GM12878 (cell line): ENCODE data around the gene RPS19BP1. TPM values are rescaled to one million over a fixed set of nuclear protein-coding genes. Genes with fewer than 3 reads are reported as not detected.

Source experiments
- CTCF ChIP-seq, 3 experiments: IDR thresholded peaks in 2 of 3; conservative IDR thresholded peaks in 1 of 3; 2 replicates each; pipeline ENCODE4 v1.5.1; 2011; ENCODE audit warnings: low read depth in 3 of 3, low read length in 3 of 3, mild to moderate bottlenecking in 3 of 3, control low read depth in 2 of 3, moderate library complexity in 2 of 3, inconsistent platforms in 1 of 3, mixed read lengths in 1 of 3; ENCODE audit not compliant: control insufficient read depth in 2 of 3, insufficient read depth in 1 of 3; ENCODE audit errors: extremely low read depth in 1 of 3
- DPF2 ChIP-seq: fragments of 450-650 bp; IDR thresholded peaks from 2 replicates; pipeline ENCODE4 v1.6.1; 2017; ENCODE audit warnings: mild to moderate bottlenecking
- EZH2 ChIP-seq: IDR thresholded peaks from 2 replicates; pipeline ENCODE4 v1.6.1; 2012; ENCODE audit warnings: low read depth, mild to moderate bottlenecking, control low read depth, inconsistent platforms, low read length, borderline replicate concordance; ENCODE audit not compliant: control insufficient read depth
- IRF3 ChIP-seq: fragments of 450-650 bp; IDR thresholded peaks from 2 replicates; pipeline ENCODE4 v1.6.1; 2014; ENCODE audit warnings: mild to moderate bottlenecking
- KAT2A ChIP-seq: conservative IDR thresholded peaks from 2 replicates; pipeline ENCODE4 v1.6.1; 2011; ENCODE audit warnings: low read depth, low read length; ENCODE audit not compliant: control insufficient read depth
- MAX ChIP-seq: IDR thresholded peaks from 2 replicates; pipeline ENCODE4 v1.6.1; 2012; ENCODE audit warnings: low read depth, low read length, improper control_type of control experiment
- PAX5 ChIP-seq: IDR thresholded peaks from 2 replicates; pipeline ENCODE4 v1.6.1; 2011; ENCODE audit warnings: low read depth, low read length, borderline replicate concordance
- RAD21 ChIP-seq: IDR thresholded peaks from 2 replicates; pipeline ENCODE4 v1.6.1; 2011; ENCODE audit warnings: mild to moderate bottlenecking, low read depth, low read length, moderate library complexity; ENCODE audit not compliant: insufficient read depth
- RELA ChIP-seq: fragments of 450-650 bp; IDR thresholded peaks from 2 replicates; pipeline ENCODE4 v1.8.0; 2014; ENCODE audit warnings: borderline replicate concordance; ENCODE audit not compliant: partially characterized antibody
- SIX5 ChIP-seq: IDR thresholded peaks from 2 replicates; pipeline ENCODE4 v1.6.1; 2011; ENCODE audit warnings: mild to moderate bottlenecking, low read depth, low read length, moderate library complexity; ENCODE audit not compliant: severe bottlenecking
- SMARCA5 ChIP-seq: fragments of 450-650 bp; IDR thresholded peaks from 2 replicates; pipeline ENCODE4 v1.6.1; 2017; ENCODE audit warnings: mild to moderate bottlenecking
- TAF1 ChIP-seq: IDR thresholded peaks from 2 replicates; pipeline ENCODE4 v1.6.1; 2011; ENCODE audit warnings: mild to moderate bottlenecking, low read depth, low read length, borderline replicate concordance
- ZNF207 ChIP-seq: fragments of 450-650 bp; IDR thresholded peaks from 2 replicates; pipeline ENCODE4 v1.6.1; 2014; ENCODE audit warnings: antibody characterized with exemption, mild to moderate bottlenecking, borderline replicate concordance
- polyA plus RNA-seq, 11 experiments: library from polyadenylated mRNA; depleted of rRNA in 4 of 11; unstranded in 6 of 11; stranded (reverse) in 5 of 11; fragments of >200 nt; fragmentation: Nextera tagmentation in 4 of 11; fragmentation: Illumina TruSeq in 1 of 11; extraction: Ambion mirVana in 4 of 11; extraction: Trizol in 1 of 11; gene quantifications; 1 replicate in 1 of 11; 2 replicates in 10 of 11; pipeline versions ENCODE4 v1.2.1 to v1.2.3, GENCODE V29; 2011 to 2016; ENCODE audit warnings: inconsistent platforms in 2 of 11, missing spikeins in 2 of 11, low read depth in 1 of 11
- total RNA-seq, 4 experiments: library from RNA; depleted of rRNA in 3 of 4; stranded (reverse); fragments of >200 nt in 3 of 4; fragmentation: Illumina TruSeq in 1 of 4; extraction: Trizol in 1 of 4; gene quantifications; 2 replicates each; pipeline versions ENCODE4 v1.2.1 to v1.2.3, GENCODE V29; 2013 to 2021
- TF ChIP-seq, protein P1 (sequence below): IDR thresholded peaks from 2 replicates; pipeline ENCODE4 v1.6.1; 2012; ENCODE audit warnings: improper control_type of control experiment, low read depth, low read length; ENCODE audit not compliant: insufficient replicate concordance
- TF ChIP-seq, protein P2 (sequence below): fragments of 450-650 bp; IDR thresholded peaks from 2 replicates; pipeline ENCODE4 v1.6.1; 2016; ENCODE audit warnings: mild to moderate bottlenecking, moderate library complexity, borderline replicate concordance

Gene RPS19BP1
- total and polyA plus RNA-seq, 10 of the 15 experiments (the other 5 are each of a cell fraction or from before 2014, with no cell fraction given), result 2.7 to 206 (median 78.6) TPM

- TF ChIP-seq CTCF (IDR thresholded peaks at IDR 0.05 in 2 of 3, conservative IDR thresholded peaks at IDR 0.05 in 1 of 3; ENCODE audit: control insufficient read depth in 2 of 3, extremely low read depth in 1 of 3, insufficient read depth in 1 of 3, low read depth in 3 of 3, low read length in 3 of 3) (no peak), TAF1 (0 out of 2 replicates have a peak, but pooled peaks have one; percentile 39), EZH2 (no peak), MAX (no peak), IRF3 (no peak), DPF2 (0 out of 2 replicates have a peak, but pooled peaks have one; percentile 29), SIX5 (no peak), PAX5 (peak; percentile 75; the same call in 1 of the 2 replicates), ZNF207 (no peak), RAD21 (no peak), KAT2A (no peak), RELA (no peak), SMARCA5 (no peak)
- TF ChIP-seq, protein P1, sequence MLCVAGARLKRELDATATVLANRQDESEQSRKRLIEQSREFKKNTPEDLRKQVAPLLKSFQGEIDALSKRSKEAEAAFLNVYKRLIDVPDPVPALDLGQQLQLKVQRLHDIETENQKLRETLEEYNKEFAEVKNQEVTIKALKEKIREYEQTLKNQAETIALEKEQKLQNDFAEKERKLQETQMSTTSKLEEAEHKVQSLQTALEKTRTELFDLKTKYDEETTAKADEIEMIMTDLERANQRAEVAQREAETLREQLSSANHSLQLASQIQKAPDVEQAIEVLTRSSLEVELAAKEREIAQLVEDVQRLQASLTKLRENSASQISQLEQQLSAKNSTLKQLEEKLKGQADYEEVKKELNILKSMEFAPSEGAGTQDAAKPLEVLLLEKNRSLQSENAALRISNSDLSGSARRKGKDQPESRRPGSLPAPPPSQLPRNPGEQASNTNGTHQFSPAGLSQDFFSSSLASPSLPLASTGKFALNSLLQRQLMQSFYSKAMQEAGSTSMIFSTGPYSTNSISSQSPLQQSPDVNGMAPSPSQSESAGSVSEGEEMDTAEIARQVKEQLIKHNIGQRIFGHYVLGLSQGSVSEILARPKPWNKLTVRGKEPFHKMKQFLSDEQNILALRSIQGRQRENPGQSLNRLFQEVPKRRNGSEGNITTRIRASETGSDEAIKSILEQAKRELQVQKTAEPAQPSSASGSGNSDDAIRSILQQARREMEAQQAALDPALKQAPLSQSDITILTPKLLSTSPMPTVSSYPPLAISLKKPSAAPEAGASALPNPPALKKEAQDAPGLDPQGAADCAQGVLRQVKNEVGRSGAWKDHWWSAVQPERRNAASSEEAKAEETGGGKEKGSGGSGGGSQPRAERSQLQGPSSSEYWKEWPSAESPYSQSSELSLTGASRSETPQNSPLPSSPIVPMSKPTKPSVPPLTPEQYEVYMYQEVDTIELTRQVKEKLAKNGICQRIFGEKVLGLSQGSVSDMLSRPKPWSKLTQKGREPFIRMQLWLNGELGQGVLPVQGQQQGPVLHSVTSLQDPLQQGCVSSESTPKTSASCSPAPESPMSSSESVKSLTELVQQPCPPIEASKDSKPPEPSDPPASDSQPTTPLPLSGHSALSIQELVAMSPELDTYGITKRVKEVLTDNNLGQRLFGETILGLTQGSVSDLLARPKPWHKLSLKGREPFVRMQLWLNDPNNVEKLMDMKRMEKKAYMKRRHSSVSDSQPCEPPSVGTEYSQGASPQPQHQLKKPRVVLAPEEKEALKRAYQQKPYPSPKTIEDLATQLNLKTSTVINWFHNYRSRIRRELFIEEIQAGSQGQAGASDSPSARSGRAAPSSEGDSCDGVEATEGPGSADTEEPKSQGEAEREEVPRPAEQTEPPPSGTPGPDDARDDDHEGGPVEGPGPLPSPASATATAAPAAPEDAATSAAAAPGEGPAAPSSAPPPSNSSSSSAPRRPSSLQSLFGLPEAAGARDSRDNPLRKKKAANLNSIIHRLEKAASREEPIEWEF, result no peak
- TF ChIP-seq, protein P2, sequence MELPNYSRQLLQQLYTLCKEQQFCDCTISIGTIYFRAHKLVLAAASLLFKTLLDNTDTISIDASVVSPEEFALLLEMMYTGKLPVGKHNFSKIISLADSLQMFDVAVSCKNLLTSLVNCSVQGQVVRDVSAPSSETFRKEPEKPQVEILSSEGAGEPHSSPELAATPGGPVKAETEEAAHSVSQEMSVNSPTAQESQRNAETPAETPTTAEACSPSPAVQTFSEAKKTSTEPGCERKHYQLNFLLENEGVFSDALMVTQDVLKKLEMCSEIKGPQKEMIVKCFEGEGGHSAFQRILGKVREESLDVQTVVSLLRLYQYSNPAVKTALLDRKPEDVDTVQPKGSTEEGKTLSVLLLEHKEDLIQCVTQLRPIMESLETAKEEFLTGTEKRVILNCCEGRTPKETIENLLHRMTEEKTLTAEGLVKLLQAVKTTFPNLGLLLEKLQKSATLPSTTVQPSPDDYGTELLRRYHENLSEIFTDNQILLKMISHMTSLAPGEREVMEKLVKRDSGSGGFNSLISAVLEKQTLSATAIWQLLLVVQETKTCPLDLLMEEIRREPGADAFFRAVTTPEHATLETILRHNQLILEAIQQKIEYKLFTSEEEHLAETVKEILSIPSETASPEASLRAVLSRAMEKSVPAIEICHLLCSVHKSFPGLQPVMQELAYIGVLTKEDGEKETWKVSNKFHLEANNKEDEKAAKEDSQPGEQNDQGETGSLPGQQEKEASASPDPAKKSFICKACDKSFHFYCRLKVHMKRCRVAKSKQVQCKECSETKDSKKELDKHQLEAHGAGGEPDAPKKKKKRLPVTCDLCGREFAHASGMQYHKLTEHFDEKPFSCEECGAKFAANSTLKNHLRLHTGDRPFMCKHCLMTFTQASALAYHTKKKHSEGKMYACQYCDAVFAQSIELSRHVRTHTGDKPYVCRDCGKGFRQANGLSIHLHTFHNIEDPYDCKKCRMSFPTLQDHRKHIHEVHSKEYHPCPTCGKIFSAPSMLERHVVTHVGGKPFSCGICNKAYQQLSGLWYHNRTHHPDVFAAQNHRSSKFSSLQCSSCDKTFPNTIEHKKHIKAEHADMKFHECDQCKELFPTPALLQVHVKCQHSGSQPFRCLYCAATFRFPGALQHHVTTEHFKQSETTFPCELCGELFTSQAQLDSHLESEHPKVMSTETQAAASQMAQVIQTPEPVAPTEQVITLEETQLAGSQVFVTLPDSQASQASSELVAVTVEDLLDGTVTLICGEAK, result no peak; the same call in 1 of the 2 replicates
Observed at GRCh38 chr22:39522567-39523300, 9.8 kb downstream of the RPS19BP1 start (continued).
